Thyroid gland (tissue), 4 donors: Measurements from ENCODE around the gene PSMG4. TPM values are rescaled to one million over a fixed set of nuclear protein-coding genes. Genes with fewer than 3 reads are reported as not detected.

ENCODE experiments used
- DNase-seq, 2 donors: peaks; one replicate each; pipeline ENCODE4 v3.0.0-alpha.2; 2019
- H3K27ac ChIP-seq, 3 donors: fragments of 200-600 bp; sonication (generic); 1 replicate in 2 of 3; 2 replicates in 1 of 3; pipeline ENCODE4 v1.5.1; 2016 to 2019; ENCODE audit warnings: mild to moderate bottlenecking in 1 of 3, moderate library complexity in 1 of 3
- H3K27me3 ChIP-seq: fragments of 200-600 bp; sonication (generic); one replicate; pipeline ENCODE4 v1.5.1; 2019
- H3K36me3 ChIP-seq, 2 donors: fragments of 200-600 bp; sonication (generic); one replicate each; pipeline ENCODE4 v1.5.1; 2016 to 2019
- H3K4me1 ChIP-seq, 2 donors: fragments of 200-600 bp; sonication (generic); one replicate each; pipeline ENCODE4 v1.5.1; 2017 to 2019
- H3K4me3 ChIP-seq, 3 donors: fragments of 200-600 bp; sonication (generic); replicated peaks in 1 of 3; 1 replicate in 2 of 3; 2 replicates in 1 of 3; pipeline ENCODE4 v1.5.1; 2016; ENCODE audit warnings: mild to moderate bottlenecking in 1 of 3
- H3K9me3 ChIP-seq: fragments of 200-600 bp; sonication (generic); one replicate; pipeline ENCODE4 v1.5.1; 2017
- POLR2A ChIP-seq, 2 donors: fragments of 450-650 bp; IDR thresholded peaks; one replicate each; pipeline ENCODE4 v1.6.1; 2017; ENCODE audit warnings: antibody characterized with exemption in 2 of 2, mild to moderate bottlenecking in 2 of 2, moderate library complexity in 1 of 2
- WGBS, 2 donors: methylation state at CpG; one replicate each; pipeline ENCODE4 v1.1.5; 2017; 5-methylcytosine and 5-hydroxymethylcytosine counted together
- intact Hi-C: fragments of 100-400 bp; cut with DNase I; formaldehyde crosslinking; loops from one replicate; pipeline ENCODE4 v1.15.1; 2023
- total RNA-seq, 4 donors: library from RNA; depleted of rRNA; stranded (reverse); fragments of >200 nt; gene quantifications; one replicate each; pipeline ENCODE4 v1.2.3, GENCODE V29; 2016
- TF ChIP-seq, protein P1 (sequence below), 6 experiments: fragments of 200-600 bp in 3 of 6; fragments of 450-650 bp in 3 of 6; sonication (generic) in 3 of 6; IDR thresholded peaks; one replicate each; pipeline ENCODE4 v1.5.1; 2016 to 2019; ENCODE audit warnings: antibody characterized with exemption in 6 of 6, mild to moderate bottlenecking in 2 of 6, inconsistent platforms in 1 of 6, moderate library complexity in 1 of 6

Gene PSMG4
- total RNA-seq, 4 donors from 2014 or later, result 19.6 to 41.8 (median 34.4) TPM

DNA sequence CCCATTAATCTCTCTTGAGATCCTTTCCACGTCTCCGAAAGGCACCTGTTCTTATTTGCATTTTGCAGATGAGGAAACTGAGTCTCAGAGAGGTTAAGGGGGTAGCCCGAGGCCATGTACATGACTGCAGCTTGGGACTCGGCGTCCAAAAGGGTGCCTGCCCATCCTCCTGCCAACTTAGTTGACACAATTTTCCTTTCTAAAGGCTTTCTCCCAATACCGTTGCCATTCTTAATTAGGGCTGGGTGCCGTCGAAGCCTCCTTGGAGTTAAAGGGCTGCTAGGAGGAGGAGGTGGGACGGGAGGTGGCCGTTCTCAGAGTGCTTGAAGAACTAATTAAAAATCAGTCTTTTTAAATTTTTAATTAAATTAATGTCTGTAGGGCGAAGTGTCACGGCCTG is 546 bp upstream of the PSMG4 start:
- TF ChIP-seq POLR2A (IDR thresholded peaks at IDR 0.05), result no peak
- TF ChIP-seq, protein P1, sequence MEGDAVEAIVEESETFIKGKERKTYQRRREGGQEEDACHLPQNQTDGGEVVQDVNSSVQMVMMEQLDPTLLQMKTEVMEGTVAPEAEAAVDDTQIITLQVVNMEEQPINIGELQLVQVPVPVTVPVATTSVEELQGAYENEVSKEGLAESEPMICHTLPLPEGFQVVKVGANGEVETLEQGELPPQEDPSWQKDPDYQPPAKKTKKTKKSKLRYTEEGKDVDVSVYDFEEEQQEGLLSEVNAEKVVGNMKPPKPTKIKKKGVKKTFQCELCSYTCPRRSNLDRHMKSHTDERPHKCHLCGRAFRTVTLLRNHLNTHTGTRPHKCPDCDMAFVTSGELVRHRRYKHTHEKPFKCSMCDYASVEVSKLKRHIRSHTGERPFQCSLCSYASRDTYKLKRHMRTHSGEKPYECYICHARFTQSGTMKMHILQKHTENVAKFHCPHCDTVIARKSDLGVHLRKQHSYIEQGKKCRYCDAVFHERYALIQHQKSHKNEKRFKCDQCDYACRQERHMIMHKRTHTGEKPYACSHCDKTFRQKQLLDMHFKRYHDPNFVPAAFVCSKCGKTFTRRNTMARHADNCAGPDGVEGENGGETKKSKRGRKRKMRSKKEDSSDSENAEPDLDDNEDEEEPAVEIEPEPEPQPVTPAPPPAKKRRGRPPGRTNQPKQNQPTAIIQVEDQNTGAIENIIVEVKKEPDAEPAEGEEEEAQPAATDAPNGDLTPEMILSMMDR (IDR thresholded peaks at IDR 0.05), result no peak
- Histone ChIP-seq H3K27me3 (no peaks in the 10 kb centered on the region), H3K36me3 (no peaks in the 10 kb centered on the region), H3K4me1 (peaks cover 25% of the 10 kb centered on the region in 2 donors), H3K4me3 (peak overlapping the region in 1 of 3 donors; percentile 81), H3K27ac (peak overlapping the region in 1 of 3 donors; percentile 87), H3K9me3 (no peaks in the 10 kb centered on the region)
- intact Hi-C loops, result no loop called here
- WGBS, 2 donors, result 53 to 57% methylated on average over 12 of the region's 12 CpGs
- no peak for DNase-seq

DNA sequence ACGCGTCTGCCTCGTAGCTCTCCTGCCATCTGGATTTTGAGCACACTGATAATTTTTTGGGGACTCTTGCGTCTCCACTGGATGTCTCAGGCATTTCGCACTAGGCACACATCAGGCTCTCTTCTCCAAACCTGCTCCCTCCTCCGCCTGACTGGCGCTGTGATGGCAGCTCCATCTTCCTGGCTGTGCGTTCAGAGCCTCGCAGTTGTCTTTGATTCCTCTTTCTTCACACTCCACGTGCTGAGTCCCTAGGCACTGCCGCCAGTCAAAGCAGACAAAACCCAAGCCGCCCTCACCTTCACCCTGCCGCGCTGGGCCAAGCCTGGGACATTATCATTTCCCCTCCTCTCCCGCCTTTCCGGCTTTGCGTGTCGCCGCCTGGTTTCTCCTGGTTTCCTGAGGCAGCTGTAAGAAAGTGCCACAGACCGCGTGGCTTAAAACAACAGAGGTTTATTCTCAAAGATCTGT is 778 bp downstream of the PSMG4 start:
- H3K4me1 ChIP-seq, result peaks cover 25% of the 10 kb centered on the region in 2 donors
- peak; percentile 34 to 49 for DNase-seq
- WGBS, 2 donors, result 0 to 2% methylated on average over 18 to 21 of the region's 21 CpGs
- TF ChIP-seq, protein P1 (IDR thresholded peaks at IDR 0.05), result no peak
- peak overlapping the region; percentile 57 to 97 (median 81) for H3K4me3 ChIP-seq
- H3K36me3 ChIP-seq, result peaks cover 0 to 8% of the 10 kb centered on the region in 2 donors
- H3K9me3 ChIP-seq, result no peaks in the 10 kb centered on the region
- peak overlapping the region; percentile 43 to 87 (median 69) for H3K27ac ChIP-seq
- intact Hi-C loops, result no loop called here
- no peaks in the 10 kb centered on the region for H3K27me3 ChIP-seq

GRCh38 chr6:3260296-3260695 is 1.5 kb downstream of the PSMG4 start:
- Histone ChIP-seq H3K4me1 (peaks cover 25% of the 10 kb centered on the region in 2 donors), H3K27ac (peak overlapping the region; percentile 69 to 92 (median 75)), H3K9me3 (no peaks in the 10 kb centered on the region), H3K36me3 (peaks cover 0 to 8% of the 10 kb centered on the region in 2 donors), H3K27me3 (no peaks in the 10 kb centered on the region), H3K4me3 (no peak overlapping the region)
- intact Hi-C loops, result no loop called here
- WGBS, 2 donors, result 47 to 62% methylated on average over 14 of the region's 14 CpGs
- no peak for TF ChIP-seq POLR2A (IDR thresholded peaks at IDR 0.05)
- TF ChIP-seq, protein P1 (IDR thresholded peaks at IDR 0.05), result no peak
- peak; percentile 31 to 35 for DNase-seq

- peaks cover 25% of the 10 kb centered on the region in 2 donors for H3K4me1 ChIP-seq
- TF ChIP-seq, protein P1 (IDR thresholded peaks at IDR 0.05), result no peak
- TF ChIP-seq POLR2A (IDR thresholded peaks at IDR 0.05), result peak in 1 of 2 donors; percentile 51
- H3K4me3 ChIP-seq, result no peak overlapping the region
- 24 to 32% methylated on average over 17 of the region's 17 CpGs for WGBS, 2 donors
- H3K27ac ChIP-seq, result peak overlapping the region; percentile 69 to 92 (median 75)
- H3K36me3 ChIP-seq, result peaks cover 0 to 8% of the 10 kb centered on the region in 2 donors
- peak; percentile 83 to 88 for DNase-seq
- no peaks in the 10 kb centered on the region for H3K9me3 ChIP-seq
- intact Hi-C loops, result no loop called here
- H3K27me3 ChIP-seq, result no peaks in the 10 kb centered on the region
Observed at GRCh38 chr6:3260772-3261517, 2.2 kb downstream of the PSMG4 start.

- peaks cover 25% of the 10 kb centered on the region in 2 donors for H3K4me1 ChIP-seq
- no peaks in the 10 kb centered on the region for H3K27me3 ChIP-seq
- 39 to 48% methylated on average over 4 to 6 of the region's 6 CpGs for WGBS, 2 donors
- peaks cover 0 to 8% of the 10 kb centered on the region in 2 donors for H3K36me3 ChIP-seq
- no peak overlapping the region for H3K4me3 ChIP-seq
- TF ChIP-seq, protein P1 (IDR thresholded peaks at IDR 0.05), result no peak
- DNase-seq, result peak in 1 of 2 donors; percentile 43
- no peaks in the 10 kb centered on the region for H3K9me3 ChIP-seq
- peak overlapping the region; percentile 69 to 92 (median 75) for H3K27ac ChIP-seq
- intact Hi-C loops, result no loop called here
Observed at GRCh38 chr6:3261518-3261820, 2.7 kb downstream of the PSMG4 start.
